ENCODE data around the gene ART3. TPM values are rescaled to one million over a fixed set of nuclear protein-coding genes. Genes with fewer than 3 reads are reported as not detected.
"Not testable (repeated sequence)": the region's sequence is repeated elsewhere in the genome, so short reads cannot be mapped to it uniquely, and the experiment has no call there.

The ART3 gene
- polyA plus RNA-seq, 2 donors: 0.29 to 0.31 TPM

DNA sequence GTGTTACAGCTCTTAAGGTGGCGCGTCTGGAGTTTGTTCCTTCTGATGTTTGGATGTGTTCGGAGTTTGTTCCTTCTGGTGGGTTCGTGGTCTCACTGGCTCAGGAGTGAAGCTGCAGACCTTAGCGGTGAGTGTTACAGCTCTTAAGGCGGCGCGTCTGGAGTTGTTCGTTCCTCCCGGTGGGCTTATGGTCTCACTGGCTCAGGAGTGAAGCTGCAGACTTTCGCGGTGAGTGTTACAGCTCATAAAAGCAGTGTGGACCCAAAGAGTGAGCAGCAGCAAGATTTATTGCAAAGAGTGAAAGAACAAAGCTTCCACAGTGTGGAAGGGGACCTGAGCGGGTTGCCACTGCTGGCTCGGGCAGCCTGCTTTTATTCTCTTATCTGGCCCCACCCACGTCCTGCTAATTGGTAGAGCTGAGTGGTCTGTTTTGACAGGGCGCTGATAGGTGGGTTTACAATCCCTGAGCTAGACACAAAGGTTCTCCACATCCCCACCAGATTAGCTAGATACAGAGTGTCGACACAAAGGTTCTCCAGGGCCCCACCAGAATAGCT lies 24.6 kb upstream of the ART3 start:
- H3K27me3 ChIP-seq (ENCODE audit: control insufficient read depth in 1 of 2, insufficient read depth in 2 of 2, low read length in 2 of 2); H3K36me3 ChIP-seq (ENCODE audit: control insufficient read depth in 2 of 2, insufficient read depth in 2 of 2, low read length in 1 of 2); H3K4me1 ChIP-seq (ENCODE audit: control insufficient read depth in 2 of 2, insufficient read depth in 2 of 2, low read length in 1 of 2); H3K9me3 ChIP-seq (ENCODE audit: control insufficient read depth in 2 of 2, insufficient read depth in 1 of 2, low read depth in 1 of 2, low read length in 1 of 2); H3K27ac ChIP-seq (ENCODE audit: low read depth in 2 of 2, low read length in 1 of 2); H3K4me3 ChIP-seq (ENCODE audit: low read depth in 1 of 2, low read length in 2 of 2): not testable (repeated sequence)
- 90% methylated on average over 16 to 17 of the region's 17 CpGs for WGBS, 2 donors

DNA sequence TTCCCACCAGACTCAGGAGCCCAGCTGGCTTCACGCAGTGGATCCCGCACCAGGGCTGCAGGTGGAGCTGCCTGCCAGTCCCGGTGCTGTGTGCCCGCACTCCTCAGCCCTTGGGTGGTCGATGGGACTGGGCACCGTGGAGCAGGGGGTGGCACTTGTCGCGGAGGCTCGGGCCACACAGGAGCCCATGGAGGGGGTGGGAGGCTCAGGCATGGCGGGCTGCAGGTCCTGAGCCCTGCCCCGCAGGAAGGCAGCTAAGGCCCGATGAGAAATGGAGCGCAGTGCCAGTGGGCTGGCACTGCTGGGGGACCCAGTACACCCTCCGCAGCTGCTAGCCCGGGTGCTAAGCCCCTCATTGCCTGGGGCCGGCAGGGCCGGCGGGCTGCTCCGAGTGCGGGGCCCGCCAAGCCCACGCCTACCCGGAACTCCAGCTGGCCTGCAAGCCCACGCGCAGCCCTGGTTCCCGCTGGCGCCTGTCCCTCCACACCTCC lies 23.9 kb upstream of the ART3 start:
- WGBS, 2 donors: 88 to 93% methylated on average over 20 to 27 of the region's 27 CpGs
- not testable (repeated sequence) for H3K27me3 ChIP-seq (ENCODE audit: control insufficient read depth in 1 of 2, insufficient read depth in 2 of 2, low read length in 2 of 2); H3K4me1 ChIP-seq (ENCODE audit: control insufficient read depth in 2 of 2, insufficient read depth in 2 of 2, low read length in 1 of 2); H3K4me3 ChIP-seq (ENCODE audit: low read depth in 1 of 2, low read length in 2 of 2); H3K27ac ChIP-seq (ENCODE audit: low read depth in 2 of 2, low read length in 1 of 2); H3K9me3 ChIP-seq (ENCODE audit: control insufficient read depth in 2 of 2, insufficient read depth in 1 of 2, low read depth in 1 of 2, low read length in 1 of 2); H3K36me3 ChIP-seq (ENCODE audit: control insufficient read depth in 2 of 2, insufficient read depth in 2 of 2, low read length in 1 of 2)

DNA sequence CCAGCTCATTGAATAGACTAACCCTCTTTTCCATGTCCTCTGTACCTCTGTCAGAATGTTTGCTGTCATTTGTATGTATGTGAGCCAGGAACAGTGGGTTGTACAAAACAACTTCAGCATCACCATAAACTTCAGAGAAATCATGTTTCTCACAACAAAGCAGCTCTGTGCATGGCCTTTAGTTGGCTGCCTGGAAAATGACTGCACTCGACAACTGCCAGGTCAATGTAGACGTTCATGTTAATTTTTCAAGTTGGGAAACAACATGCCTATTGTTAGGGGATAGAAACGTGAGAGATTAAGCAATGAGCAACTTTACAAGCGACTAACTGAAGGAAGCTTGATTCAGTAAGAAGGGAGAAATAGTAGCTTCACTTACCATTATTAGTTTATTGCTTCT lies 20.8 kb upstream of the ART3 start:
- Histone ChIP-seq H3K36me3 (ENCODE audit: control insufficient read depth in 2 of 2, insufficient read depth in 2 of 2, low read length in 1 of 2) (no peaks in the 10 kb centered on the region), H3K27me3 (ENCODE audit: control insufficient read depth in 1 of 2, insufficient read depth in 2 of 2, low read length in 2 of 2) (no peaks in the 10 kb centered on the region), H3K4me3 (ENCODE audit: low read depth in 1 of 2, low read length in 2 of 2) (no peak overlapping the region), H3K4me1 (ENCODE audit: control insufficient read depth in 2 of 2, insufficient read depth in 2 of 2, low read length in 1 of 2) (no peaks in the 10 kb centered on the region), H3K9me3 (ENCODE audit: control insufficient read depth in 2 of 2, insufficient read depth in 1 of 2, low read depth in 1 of 2, low read length in 1 of 2) (no peaks in the 10 kb centered on the region), H3K27ac (ENCODE audit: low read depth in 2 of 2, low read length in 1 of 2) (no peak overlapping the region)
- WGBS, 2 donors: 31 to 38% methylated on average over 4 of the region's 4 CpGs

DNA sequence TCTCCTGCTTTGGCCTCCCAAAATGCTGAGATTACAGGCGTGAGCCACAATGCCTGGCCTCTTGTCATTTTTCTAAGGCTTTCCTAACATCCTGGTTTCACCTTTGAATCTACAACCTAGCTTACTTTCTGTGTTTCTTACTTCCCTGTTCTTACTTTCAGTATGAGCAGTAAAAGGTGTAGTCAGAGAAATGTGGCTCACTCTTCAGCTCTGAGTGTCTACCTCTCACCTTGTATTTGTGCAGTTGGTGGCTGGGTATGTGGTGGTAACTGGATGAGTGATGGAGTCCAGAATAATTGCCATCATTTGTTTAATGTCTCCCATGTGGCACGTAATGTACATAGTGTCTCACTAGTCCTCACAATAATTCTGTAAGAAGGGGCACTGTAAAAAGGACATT lies 19.5 kb upstream of the ART3 start:
- WGBS, 2 donors: 68 to 73% methylated on average over 2 of the region's 2 CpGs
- Histone ChIP-seq H3K27ac (ENCODE audit: low read depth in 2 of 2, low read length in 1 of 2) (no peak overlapping the region), H3K4me1 (ENCODE audit: control insufficient read depth in 2 of 2, insufficient read depth in 2 of 2, low read length in 1 of 2) (no peaks in the 10 kb centered on the region), H3K9me3 (ENCODE audit: control insufficient read depth in 2 of 2, insufficient read depth in 1 of 2, low read depth in 1 of 2, low read length in 1 of 2) (no peaks in the 10 kb centered on the region), H3K36me3 (ENCODE audit: control insufficient read depth in 2 of 2, insufficient read depth in 2 of 2, low read length in 1 of 2) (no peaks in the 10 kb centered on the region), H3K4me3 (ENCODE audit: low read depth in 1 of 2, low read length in 2 of 2) (no peak overlapping the region), H3K27me3 (ENCODE audit: control insufficient read depth in 1 of 2, insufficient read depth in 2 of 2, low read length in 2 of 2) (no peaks in the 10 kb centered on the region)

DNA sequence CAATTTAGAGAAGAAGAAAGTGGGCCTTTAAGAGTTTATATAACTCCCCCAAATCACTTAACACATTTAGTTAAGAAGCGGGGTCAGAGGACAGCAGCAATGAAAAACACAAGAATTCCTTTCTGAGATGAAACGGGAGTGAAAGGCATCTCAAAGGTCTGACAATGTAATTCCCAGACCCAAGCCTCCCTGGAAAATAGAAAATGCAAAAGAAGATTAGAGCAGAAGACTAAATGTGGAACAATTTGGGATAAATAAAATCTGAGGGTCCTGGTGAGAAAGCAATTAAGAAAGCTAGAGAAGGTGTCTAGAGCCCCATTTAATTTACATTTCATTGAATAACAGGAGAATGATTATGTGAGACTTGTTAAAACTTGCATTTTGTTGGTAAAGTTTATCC lies 19.1 kb upstream of the ART3 start:
- H3K27ac ChIP-seq (ENCODE audit: low read depth in 2 of 2, low read length in 1 of 2): no peak overlapping the region
- H3K36me3 ChIP-seq (ENCODE audit: control insufficient read depth in 2 of 2, insufficient read depth in 2 of 2, low read length in 1 of 2): no peaks in the 10 kb centered on the region
- no peaks in the 10 kb centered on the region for H3K27me3 ChIP-seq (ENCODE audit: control insufficient read depth in 1 of 2, insufficient read depth in 2 of 2, low read length in 2 of 2)
- no peaks in the 10 kb centered on the region for H3K9me3 ChIP-seq (ENCODE audit: control insufficient read depth in 2 of 2, insufficient read depth in 1 of 2, low read depth in 1 of 2, low read length in 1 of 2)
- 72 to 83% methylated on average over 2 of the region's 2 CpGs for WGBS, 2 donors
- no peaks in the 10 kb centered on the region for H3K4me1 ChIP-seq (ENCODE audit: control insufficient read depth in 2 of 2, insufficient read depth in 2 of 2, low read length in 1 of 2)
- no peak overlapping the region for H3K4me3 ChIP-seq (ENCODE audit: low read depth in 1 of 2, low read length in 2 of 2)

DNA sequence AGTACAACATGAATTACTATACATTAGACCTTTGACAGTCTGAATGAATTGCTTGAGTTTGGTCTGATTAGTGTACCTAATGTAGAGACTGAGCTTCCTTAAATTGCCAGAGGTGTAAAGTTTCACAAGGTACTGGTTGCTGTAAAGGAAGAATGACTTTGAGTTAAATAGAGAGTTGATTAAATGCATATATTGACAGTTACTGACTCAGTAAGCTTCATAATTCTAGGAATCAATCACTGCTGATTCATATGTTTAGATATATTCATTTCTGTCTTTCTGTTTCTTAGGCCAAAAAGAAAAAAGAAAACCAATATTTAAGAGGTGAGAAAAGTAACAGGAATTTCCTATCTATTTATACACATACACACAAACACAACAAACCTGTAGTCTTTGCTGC lies 16.2 kb upstream of the ART3 start:
- Histone ChIP-seq H3K36me3 (ENCODE audit: control insufficient read depth in 2 of 2, insufficient read depth in 2 of 2, low read length in 1 of 2) (no peaks in the 10 kb centered on the region), H3K27me3 (ENCODE audit: control insufficient read depth in 1 of 2, insufficient read depth in 2 of 2, low read length in 2 of 2) (no peaks in the 10 kb centered on the region), H3K9me3 (ENCODE audit: control insufficient read depth in 2 of 2, insufficient read depth in 1 of 2, low read depth in 1 of 2, low read length in 1 of 2) (no peaks in the 10 kb centered on the region)

DNA sequence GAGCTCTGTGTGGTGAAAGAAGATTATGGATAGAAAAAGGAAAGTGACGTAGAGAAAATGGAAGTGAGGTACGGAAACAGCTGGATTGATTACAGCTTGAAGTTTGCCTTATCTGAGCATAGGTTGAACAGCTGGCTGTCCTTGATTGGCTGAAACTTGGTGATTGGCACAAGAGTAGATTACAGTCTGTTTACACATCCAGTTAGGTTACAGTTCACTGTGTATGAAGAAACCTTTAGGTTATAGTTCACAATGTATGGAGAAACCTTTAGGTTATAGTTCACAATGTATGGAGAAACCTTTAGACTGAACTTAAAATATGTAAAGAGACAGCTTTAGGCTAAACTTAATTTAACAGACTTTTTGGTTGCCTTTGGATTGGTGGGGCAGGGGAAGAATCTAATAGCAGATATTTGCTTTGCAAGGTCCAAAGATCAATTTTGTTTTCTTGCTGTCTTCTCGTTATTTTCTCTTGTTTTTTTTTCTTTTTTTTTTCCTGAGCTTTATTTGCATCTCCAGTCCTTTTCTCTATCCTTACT lies 15.6 kb upstream of the ART3 start:
- Histone ChIP-seq H3K4me3 (ENCODE audit: low read depth in 1 of 2, low read length in 2 of 2) (no peak overlapping the region), H3K27ac (ENCODE audit: low read depth in 2 of 2, low read length in 1 of 2) (no peak overlapping the region), H3K9me3 (ENCODE audit: control insufficient read depth in 2 of 2, insufficient read depth in 1 of 2, low read depth in 1 of 2, low read length in 1 of 2) (no peaks in the 10 kb centered on the region), H3K27me3 (ENCODE audit: control insufficient read depth in 1 of 2, insufficient read depth in 2 of 2, low read length in 2 of 2) (no peaks in the 10 kb centered on the region), H3K36me3 (ENCODE audit: control insufficient read depth in 2 of 2, insufficient read depth in 2 of 2, low read length in 1 of 2) (no peaks in the 10 kb centered on the region), H3K4me1 (ENCODE audit: control insufficient read depth in 2 of 2, insufficient read depth in 2 of 2, low read length in 1 of 2) (no peaks in the 10 kb centered on the region)
- 41 to 59% methylated on average over 3 of the region's 3 CpGs for WGBS, 2 donors

More for the DNA sequence above, 16.2 kb upstream of the ART3 start:
- Histone ChIP-seq H3K4me1 (ENCODE audit: control insufficient read depth in 2 of 2, insufficient read depth in 2 of 2, low read length in 1 of 2) (no peaks in the 10 kb centered on the region), H3K4me3 (ENCODE audit: low read depth in 1 of 2, low read length in 2 of 2) (no peak overlapping the region), H3K27ac (ENCODE audit: low read depth in 2 of 2, low read length in 1 of 2) (no peak overlapping the region)

DNA sequence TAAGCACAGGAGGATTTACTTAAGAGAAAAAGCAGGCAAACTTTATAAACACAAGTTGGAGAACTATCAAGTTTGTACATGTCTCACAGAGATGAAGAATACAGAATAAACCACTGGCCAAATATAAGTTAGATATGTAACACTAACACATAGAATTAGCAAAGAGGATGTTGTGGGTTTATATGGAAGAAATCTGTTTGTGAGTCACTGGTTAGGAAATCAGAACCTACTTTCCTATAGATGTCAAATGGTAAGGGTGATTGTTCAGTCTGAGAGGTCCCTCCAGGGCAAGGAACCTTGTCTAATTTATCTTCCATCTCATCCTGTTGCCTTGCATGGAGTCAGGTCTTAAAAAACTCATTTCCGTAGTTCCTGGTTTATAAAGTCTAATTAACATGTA lies 14.8 kb upstream of the ART3 start:
- H3K9me3 ChIP-seq (ENCODE audit: control insufficient read depth in 2 of 2, insufficient read depth in 1 of 2, low read depth in 1 of 2, low read length in 1 of 2): no peaks in the 10 kb centered on the region
- 55 to 65% methylated on average over 1 of the region's 1 CpG for WGBS, 2 donors
- no peaks in the 10 kb centered on the region for H3K36me3 ChIP-seq (ENCODE audit: control insufficient read depth in 2 of 2, insufficient read depth in 2 of 2, low read length in 1 of 2)
- H3K27ac ChIP-seq (ENCODE audit: low read depth in 2 of 2, low read length in 1 of 2): no peak overlapping the region
- no peak overlapping the region for H3K4me3 ChIP-seq (ENCODE audit: low read depth in 1 of 2, low read length in 2 of 2)
- H3K4me1 ChIP-seq (ENCODE audit: control insufficient read depth in 2 of 2, insufficient read depth in 2 of 2, low read length in 1 of 2): no peaks in the 10 kb centered on the region
- H3K27me3 ChIP-seq (ENCODE audit: control insufficient read depth in 1 of 2, insufficient read depth in 2 of 2, low read length in 2 of 2): no peaks in the 10 kb centered on the region

DNA sequence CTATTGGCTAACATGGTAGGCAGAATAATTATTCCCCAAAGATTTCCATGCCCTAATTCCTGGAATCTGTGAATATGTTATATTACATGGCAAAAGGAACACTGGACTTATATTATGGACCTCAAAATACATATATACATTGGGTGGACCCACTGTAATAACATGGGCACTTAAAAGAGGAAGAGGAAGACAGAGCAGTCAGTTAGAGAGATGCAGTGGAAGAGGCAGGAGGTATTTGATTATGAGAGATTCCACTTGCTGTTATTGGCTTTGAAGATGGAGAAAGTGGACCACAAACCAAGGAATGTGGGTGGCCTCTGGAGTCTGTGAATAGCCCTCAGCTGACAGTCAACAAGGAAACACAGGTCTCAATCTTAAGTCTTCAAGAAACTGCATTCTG lies 14.0 kb upstream of the ART3 start:
- Histone ChIP-seq H3K36me3 (ENCODE audit: control insufficient read depth in 2 of 2, insufficient read depth in 2 of 2, low read length in 1 of 2) (no peaks in the 10 kb centered on the region), H3K4me3 (ENCODE audit: low read depth in 1 of 2, low read length in 2 of 2) (no peak overlapping the region), H3K27ac (ENCODE audit: low read depth in 2 of 2, low read length in 1 of 2) (no peak overlapping the region), H3K4me1 (ENCODE audit: control insufficient read depth in 2 of 2, insufficient read depth in 2 of 2, low read length in 1 of 2) (no peaks in the 10 kb centered on the region), H3K9me3 (ENCODE audit: control insufficient read depth in 2 of 2, insufficient read depth in 1 of 2, low read depth in 1 of 2, low read length in 1 of 2) (no peaks in the 10 kb centered on the region), H3K27me3 (ENCODE audit: control insufficient read depth in 1 of 2, insufficient read depth in 2 of 2, low read length in 2 of 2) (no peaks in the 10 kb centered on the region)

DNA sequence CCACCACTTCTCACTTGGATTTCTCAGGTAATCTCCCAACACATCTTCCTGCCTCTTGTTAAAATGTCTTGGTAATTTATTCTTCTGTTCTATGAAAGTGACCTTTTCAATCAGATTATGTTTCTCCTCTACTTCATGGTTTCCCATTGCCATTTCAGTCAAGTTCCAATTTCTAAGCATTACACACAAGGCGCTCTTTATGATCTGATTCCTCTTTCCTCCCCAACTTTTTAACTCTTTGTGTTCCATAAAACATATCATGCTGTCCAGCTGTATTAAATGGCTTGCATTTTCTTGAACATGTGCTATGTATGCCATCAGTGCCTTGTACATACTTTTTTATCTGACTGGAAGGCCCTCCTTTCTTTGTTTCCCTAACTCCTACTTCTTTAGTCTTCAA lies 13.1 kb upstream of the ART3 start:
- Histone ChIP-seq H3K27me3 (ENCODE audit: control insufficient read depth in 1 of 2, insufficient read depth in 2 of 2, low read length in 2 of 2) (no peaks in the 10 kb centered on the region), H3K36me3 (ENCODE audit: control insufficient read depth in 2 of 2, insufficient read depth in 2 of 2, low read length in 1 of 2) (no peaks in the 10 kb centered on the region), H3K4me1 (ENCODE audit: control insufficient read depth in 2 of 2, insufficient read depth in 2 of 2, low read length in 1 of 2) (no peaks in the 10 kb centered on the region), H3K27ac (ENCODE audit: low read depth in 2 of 2, low read length in 1 of 2) (no peak overlapping the region), H3K4me3 (ENCODE audit: low read depth in 1 of 2, low read length in 2 of 2) (no peak overlapping the region), H3K9me3 (ENCODE audit: control insufficient read depth in 2 of 2, insufficient read depth in 1 of 2, low read depth in 1 of 2, low read length in 1 of 2) (no peaks in the 10 kb centered on the region)
- WGBS, 2 donors: 71 to 84% methylated on average over 1 of the region's 1 CpG

All from esophagus (tissue), 2 donors.